Astrocyte of the spinal cord (primary cell): ENCODE results near the gene PTPA.

Experiments
- DNase-seq: peaks from one replicate; pipeline ENCODE4 v3.0.0; 2011; ENCODE audit warnings: low read depth, low spot score
- H3K4me3 ChIP-seq: 2 replicates; pipeline ENCODE4 v1.5.1; 2011; ENCODE audit warnings: low read depth, mild to moderate bottlenecking, low read length, moderate library complexity
- CTCF ChIP-seq: IDR thresholded peaks from 2 replicates; pipeline ENCODE4 v1.5.1; 2012; ENCODE audit warnings: low read depth, mild to moderate bottlenecking, low read length, inconsistent platforms
- in situ Hi-C: cut with HindIII; loops from 2 replicates; pipeline ENCODE4 v1.10.0; 2017; ENCODE audit warnings: low sequenced_read_pairs

The PTPA gene

GRCh38 chr9:129137292-129138143 lies 26.3 kb downstream of the PTPA start:
- in situ Hi-C loops = no loop called here
- TF ChIP-seq CTCF = no peak
- H3K4me3 ChIP-seq = no peak overlapping the region
- no peak for DNase-seq

- DNase-seq = no peak
- no peak overlapping the region for H3K4me3 ChIP-seq
- TF ChIP-seq CTCF = no peak
- in situ Hi-C loops = no loop called here
These were observed 26.9 kb downstream of the PTPA start for GRCh38 chr9:129138144-129138462.

- in situ Hi-C loops = no loop called here
- no peak overlapping the region for H3K4me3 ChIP-seq
- no peak for TF ChIP-seq CTCF
- no peak for DNase-seq
These were observed 27.4 kb downstream of the PTPA start for GRCh38 chr9:129138476-129139232.

GRCh38 chr9:129139233-129139992 lies 28.2 kb downstream of the PTPA start:
- H3K4me3 ChIP-seq = peak overlapping the region; percentile 16
- peak; percentile 81 for TF ChIP-seq CTCF
- peak; percentile 87 for DNase-seq
- in situ Hi-C loops = no loop called here

- in situ Hi-C loops = no loop called here
- peak; percentile 100 for DNase-seq
- TF ChIP-seq CTCF = no peak
- peak overlapping the region; percentile 30 for H3K4me3 ChIP-seq
These were observed 28.8 kb downstream of the PTPA start for GRCh38 chr9:129139993-129140396.

GRCh38 chr9:129140397-129141065 lies 29.3 kb downstream of the PTPA start:
- in situ Hi-C loops = no loop called here
- H3K4me3 ChIP-seq = peak overlapping the region; percentile 30
- no peak for TF ChIP-seq CTCF
- peak; percentile 74 for DNase-seq
